ENCODE measurements around the gene KY.

The KY gene

DNA sequence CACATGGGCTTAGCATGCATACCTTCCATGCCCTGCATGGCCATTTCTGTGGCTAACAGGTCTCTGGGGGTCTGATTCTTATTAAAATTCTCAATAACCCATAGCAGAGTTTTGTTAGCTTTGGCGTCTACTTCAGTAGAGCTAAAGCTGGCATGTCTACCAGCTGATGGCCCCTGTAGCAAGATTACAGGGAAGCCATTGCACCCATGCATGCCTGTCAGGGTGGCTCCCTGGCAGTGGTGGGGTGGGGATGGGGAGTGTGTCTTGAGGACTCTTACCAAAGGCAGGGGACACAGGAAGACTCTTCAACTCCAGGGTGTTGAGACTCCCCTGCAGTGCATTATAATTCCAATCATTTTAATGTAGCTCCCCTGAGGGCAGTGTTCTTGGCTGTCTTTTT lies 4.7 kb downstream of the KY start:
- in situ Hi-C loops (cut with HindIII; ENCODE audit: low sequenced_read_pairs) = no loop called here

GRCh38 chr3:134645515-134645914 lies 5.3 kb downstream of the KY start:
- in situ Hi-C loops (cut with HindIII; ENCODE audit: low sequenced_read_pairs) = no loop called here

GRCh38 chr3:134644731-134645514 lies 5.9 kb downstream of the KY start:
- in situ Hi-C loops (cut with HindIII; ENCODE audit: low sequenced_read_pairs) = no loop called here

- in situ Hi-C loops (cut with HindIII; ENCODE audit: low sequenced_read_pairs) = no loop called here
Observed at GRCh38 chr3:134643150-134643675, 7.6 kb downstream of the KY start.

- in situ Hi-C loops (cut with HindIII; ENCODE audit: low sequenced_read_pairs) = no loop called here
Observed at GRCh38 chr3:134642445-134643149, 8.2 kb downstream of the KY start.

GRCh38 chr3:134641671-134642300 lies 9.0 kb downstream of the KY start:
- in situ Hi-C loops (cut with HindIII; ENCODE audit: low sequenced_read_pairs) = no loop called here

DNA sequence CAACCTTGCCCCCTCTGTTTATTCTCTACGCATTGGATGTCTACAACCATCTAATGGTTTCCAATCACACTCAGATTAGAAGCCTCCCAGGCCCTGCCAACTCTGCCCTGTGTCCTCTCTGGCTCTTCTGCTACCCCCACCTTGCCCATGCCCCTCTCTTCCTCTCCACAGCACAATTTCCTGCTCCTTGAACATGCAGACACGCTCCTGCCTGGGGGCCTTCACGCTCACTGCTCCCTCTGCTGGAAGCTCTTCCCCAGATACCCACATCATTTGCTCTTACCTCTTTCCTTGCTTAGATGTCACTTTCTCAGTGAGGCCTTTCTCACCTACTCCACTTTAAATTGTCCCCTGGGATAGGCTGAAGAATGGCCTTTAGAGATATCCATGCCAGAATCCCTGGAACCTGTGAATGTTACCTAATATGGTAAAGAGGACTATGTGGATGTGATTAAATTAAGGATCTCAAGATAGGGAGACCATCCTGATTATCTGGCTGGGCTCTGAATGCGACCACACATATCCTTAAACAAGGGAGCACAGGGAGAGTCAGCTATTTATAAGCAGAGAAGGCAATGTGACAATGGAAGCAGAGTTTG lies 9.9 kb downstream of the KY start:
- in situ Hi-C loops (cut with HindIII; ENCODE audit: low sequenced_read_pairs) = no loop called here

DNA sequence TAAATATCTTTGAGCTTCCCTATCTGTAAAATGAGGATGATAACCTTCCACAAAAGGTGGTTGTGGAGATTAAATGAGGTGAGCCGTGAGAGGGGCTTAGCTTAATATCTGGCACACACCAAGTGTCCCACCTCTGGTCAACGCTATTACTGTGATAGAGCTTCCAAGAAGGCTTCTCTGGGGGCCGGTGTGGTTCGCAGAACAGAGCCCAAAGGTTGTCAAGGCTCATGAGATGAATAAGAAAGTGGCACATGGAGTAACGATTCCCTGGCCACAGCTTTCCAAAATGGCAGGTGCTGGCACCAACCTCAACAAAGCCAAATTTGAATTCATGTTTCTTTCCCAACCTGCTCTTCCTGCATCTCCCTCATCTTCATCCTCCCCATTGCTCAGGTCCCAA lies 10.4 kb downstream of the KY start:
- in situ Hi-C loops (cut with HindIII; ENCODE audit: low sequenced_read_pairs) = no loop called here

- in situ Hi-C loops (cut with HindIII; ENCODE audit: low sequenced_read_pairs) = no loop called here
Observed at GRCh38 chr3:134638385-134639030, 12.3 kb downstream of the KY start.

GRCh38 chr3:134636406-134636805 lies 14.4 kb downstream of the KY start:
- in situ Hi-C loops (cut with HindIII; ENCODE audit: low sequenced_read_pairs) = no loop called here

GRCh38 chr3:134630506-134630905 lies 20.3 kb downstream of the KY start:
- in situ Hi-C loops (cut with HindIII; ENCODE audit: low sequenced_read_pairs) = no loop called here

GRCh38 chr3:134628884-134629283 lies 21.9 kb downstream of the KY start:
- in situ Hi-C loops (cut with HindIII; ENCODE audit: low sequenced_read_pairs) = no loop called here

DNA sequence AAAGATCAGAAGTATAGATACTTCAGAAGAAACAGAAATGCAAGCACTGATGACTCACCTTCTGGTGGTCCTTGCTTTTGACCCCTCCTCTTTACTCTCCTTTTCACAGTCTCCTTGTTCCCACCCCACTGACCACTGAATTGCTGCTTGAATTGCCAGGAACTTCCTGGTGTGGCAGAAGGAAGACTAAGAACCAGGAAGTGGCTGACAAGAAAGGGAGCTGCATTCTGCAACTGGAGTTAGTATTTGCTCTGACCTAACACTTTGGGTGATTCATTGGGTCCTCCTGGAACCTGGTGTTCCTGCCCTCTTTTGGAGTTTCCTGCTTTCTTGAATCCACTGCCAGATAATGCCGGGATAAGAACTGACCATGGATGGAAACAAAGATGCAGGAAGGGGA lies 23.0 kb downstream of the KY start:
- in situ Hi-C loops (cut with HindIII; ENCODE audit: low sequenced_read_pairs) = no loop called here

DNA sequence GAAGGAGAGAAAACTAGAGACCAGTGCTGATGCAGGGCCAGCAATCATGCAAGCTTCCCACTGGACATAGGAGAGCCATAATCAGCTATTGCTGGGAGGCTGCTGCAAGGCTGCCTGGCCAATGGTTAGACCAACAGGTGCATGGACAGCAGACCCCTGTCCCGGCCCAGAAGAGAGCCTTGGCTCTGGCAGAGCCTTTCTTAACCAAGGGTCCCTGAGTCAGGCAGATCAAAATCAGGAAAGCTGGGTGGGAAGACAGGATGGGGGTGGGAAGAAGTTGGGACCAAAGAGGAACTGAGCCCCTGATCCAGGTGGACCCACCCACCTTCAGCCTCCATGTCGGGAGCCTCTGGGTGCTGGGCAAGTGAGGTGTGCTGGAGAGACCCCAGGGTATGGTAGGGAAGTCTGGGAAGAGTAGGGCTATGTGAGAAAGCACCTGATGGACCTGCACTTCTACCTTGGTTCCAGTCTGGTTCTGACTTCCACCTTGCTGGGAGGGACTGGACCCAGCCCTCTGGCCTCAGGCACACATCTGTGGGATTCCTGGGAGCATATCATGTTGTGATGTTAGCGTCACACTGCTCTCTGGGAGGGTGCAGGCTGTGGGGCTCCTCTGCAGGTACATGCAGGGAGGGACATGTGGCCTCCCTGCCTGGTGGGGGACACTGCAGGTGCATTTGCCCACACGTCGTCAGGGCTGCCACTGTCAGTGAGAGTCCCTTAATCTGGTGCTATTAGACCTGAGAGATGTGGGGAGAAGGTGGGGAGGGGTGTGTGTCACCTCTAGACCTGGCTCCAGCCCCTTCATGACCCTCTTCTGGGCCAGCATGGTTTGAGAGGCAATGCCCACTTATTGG lies 24.7 kb downstream of the KY start:
- in situ Hi-C loops (cut with HindIII; ENCODE audit: low sequenced_read_pairs) = no loop called here

GRCh38 chr3:134625462-134625861 lies 25.4 kb downstream of the KY start:
- in situ Hi-C loops (cut with HindIII; ENCODE audit: low sequenced_read_pairs) = no loop called here

DNA sequence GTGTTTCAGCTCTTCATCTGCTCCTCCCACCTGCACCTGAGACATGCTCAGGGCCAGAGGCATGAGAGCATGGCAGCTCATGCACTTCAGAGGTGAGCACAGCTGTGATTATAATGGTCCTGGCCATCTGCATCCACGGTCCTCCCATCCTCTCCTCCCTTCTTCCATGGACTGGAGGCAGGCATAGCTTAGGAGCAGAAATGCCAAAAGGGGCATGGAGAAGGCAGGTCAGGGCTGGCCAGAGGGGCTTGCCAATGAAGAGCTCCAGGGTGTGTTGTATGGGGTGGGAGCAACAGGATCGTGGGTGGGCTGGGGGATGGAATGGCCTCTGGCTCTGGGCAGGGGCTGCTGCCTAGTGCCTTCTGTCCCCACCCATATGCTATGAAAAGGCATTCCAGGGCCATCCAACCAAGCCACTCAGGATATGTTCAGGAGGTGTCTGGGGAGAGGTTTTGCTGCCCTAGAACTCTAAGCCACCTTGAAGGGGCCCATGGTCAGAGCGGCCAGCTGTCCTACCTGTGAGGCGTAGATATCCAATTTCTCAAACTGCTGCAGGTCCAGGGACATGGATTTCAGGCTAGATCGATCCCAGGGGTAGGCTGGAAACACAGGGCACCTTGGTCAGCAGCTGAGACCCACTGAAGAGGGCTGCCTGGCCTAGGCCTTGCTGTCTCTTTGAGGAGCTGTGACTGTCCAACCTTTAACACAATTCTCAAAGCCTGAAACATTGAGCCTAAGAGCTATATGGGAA lies 26.1 kb downstream of the KY start:
- in situ Hi-C loops (cut with HindIII; ENCODE audit: low sequenced_read_pairs) = no loop called here

- in situ Hi-C loops (cut with HindIII; ENCODE audit: low sequenced_read_pairs) = no loop called here
Observed at GRCh38 chr3:134623615-134624245, 27.1 kb downstream of the KY start.

GRCh38 chr3:134622806-134623365 lies 27.9 kb downstream of the KY start:
- in situ Hi-C loops (cut with HindIII; ENCODE audit: low sequenced_read_pairs) = no loop called here

Measured in DLD1 (cell line).